Measurements from ENCODE around the gene CIAO3.
A peak's percentile ranks its signal among the peaks of the same experiment; 100 is the strongest.
"Not testable (repeated sequence)": the region's sequence is repeated elsewhere in the genome, so short reads cannot be mapped to it uniquely, and the experiment has no call there.

CIAO3 gene

DNA sequence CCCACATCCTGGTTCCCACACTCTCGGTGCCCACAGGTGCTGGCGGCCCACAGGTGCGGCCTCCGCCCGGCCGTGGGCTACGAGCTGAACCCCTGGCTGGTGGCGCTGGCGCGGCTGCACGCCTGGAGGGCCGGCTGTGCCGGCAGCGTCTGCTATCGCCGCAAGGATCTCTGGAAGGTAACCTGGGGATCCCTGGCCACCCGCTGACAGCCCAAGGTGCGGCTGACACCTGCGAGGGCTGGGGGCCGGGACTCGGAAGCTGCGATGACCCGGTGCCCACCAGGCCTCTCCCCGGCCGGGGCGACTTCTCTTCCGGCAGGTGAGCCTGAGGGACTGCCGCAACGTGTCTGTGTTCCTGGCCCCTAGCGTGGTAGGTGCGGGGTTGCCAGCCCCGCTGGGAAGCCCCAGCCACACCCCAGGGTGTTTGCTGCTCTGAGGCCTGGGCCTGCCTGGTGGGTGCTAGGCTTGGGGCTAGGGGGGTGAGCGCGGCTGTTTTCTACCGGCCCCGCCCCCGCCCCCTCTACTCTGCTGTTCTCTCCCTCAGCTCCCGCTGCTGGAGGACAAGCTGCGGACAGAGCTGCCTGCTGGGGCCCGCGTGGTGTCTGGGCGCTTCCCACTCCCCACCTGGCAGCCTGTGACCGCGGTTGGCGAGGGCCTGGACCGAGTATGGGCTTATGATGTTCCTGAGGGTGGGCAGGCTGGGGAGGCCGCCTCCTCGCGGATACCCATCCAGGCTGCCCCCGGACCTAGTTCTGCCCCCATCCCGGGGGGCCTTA is 18.8 kb downstream of the CIAO3 start:
- peak; percentile 35 for DNase-seq

- peak; percentile 74 for DNase-seq
Observed at GRCh38 chr16:720990-721764, 19.6 kb downstream of the CIAO3 start, which contains the start of gene ANTKMT. Gene ANTKMT (plus strand): TSS chr16:721146. CDS start chr16:721275, 129 bp downstream.

GRCh38 chr16:720447-720989 is 20.3 kb downstream of the CIAO3 start:
- DNase-seq, result no peak

- no peak for DNase-seq
Observed at GRCh38 chr16:719815-720446, 20.9 kb downstream of the CIAO3 start.

DNA sequence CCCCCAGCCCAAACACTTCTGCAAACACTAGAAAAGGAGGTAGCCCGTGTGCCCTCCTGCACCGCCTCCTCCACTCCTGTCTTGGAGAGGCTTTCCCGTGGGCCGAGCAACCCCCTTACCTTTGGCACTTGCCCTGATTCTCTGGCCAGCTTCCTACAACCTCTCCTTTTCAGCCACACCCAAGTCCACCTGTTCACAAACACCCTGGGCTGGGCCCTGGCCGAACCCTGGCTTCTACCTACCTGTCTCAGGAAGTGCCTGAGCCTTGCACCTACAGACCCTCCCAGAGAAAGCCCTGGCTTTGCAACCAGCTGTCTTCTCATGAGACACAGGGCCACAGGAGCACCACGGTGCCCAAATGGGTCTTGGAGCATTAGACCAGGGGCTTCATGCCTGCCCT is 21.9 kb downstream of the CIAO3 start:
- no peak for DNase-seq

GRCh38 chr16:718389-718788 is 22.4 kb downstream of the CIAO3 start:
- DNase-seq, result no peak

DNA sequence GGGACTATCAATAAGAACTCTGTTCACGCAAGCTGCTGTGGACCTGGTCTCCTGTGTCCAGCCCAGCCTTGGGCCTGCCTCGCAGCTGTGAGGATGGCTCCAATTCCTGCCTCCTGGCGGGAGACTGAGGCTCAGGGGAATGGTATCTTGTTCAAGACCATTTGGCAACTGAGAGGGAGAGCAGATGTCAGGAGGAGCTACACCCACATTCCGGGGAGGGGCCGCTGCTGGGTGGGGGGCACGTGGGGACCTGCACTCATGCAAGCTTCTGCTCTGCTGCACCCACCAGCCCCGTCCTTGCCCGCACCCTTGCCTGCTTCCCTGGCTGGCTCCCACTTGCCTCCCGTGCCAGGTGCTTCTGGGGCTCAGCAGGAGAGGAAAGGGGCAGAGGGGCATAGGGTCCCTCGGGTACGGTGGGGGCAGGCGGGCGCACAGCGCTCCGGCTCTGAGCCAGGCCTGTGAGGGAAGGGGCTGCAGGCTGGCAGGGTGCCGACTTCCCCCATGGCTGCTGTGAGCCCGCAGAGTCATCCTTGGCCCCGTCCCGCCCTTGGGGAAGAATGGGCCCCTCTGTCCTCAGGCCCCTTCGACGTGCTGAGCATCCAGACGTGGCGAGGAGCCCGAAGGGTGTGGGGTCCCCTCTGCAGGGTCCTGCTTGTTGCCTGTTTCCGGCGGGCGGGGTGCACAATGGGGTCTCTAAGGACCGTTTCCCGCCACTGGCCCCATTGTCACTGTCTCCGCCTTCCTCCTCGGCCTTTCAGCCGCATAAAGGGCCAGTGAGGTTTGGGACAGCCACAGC is 23.1 kb downstream of the CIAO3 start:
- no peak for DNase-seq

DNA sequence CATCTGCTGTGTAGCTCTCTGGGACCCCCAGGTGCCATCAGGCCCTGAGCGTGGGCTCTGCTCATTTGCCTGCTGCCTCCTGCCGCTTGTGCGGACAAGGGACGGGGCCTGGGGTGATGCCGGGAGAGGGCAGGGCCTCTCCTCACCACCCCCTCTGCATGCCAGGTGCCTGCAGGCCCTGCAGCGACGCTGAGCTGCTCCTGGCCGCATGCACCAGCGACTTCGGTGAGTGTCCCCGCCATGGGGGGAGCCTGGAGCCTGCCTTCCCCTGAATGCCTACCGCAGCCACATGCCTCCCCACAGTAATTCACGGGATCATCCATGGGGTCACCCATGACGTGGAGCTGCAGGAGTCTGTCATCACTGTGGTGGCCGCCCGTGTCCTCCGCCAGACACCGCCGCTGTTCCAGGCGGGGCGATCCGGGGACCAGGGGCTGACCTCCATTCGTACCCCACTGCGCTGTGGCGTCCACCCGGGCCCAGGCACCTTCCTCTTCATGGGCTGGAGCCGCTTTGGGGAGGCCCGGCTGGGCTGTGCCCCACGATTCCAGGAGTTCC is 23.9 kb downstream of the CIAO3 start:
- DNase-seq, result no peak

GRCh38 chr16:716200-716568 is 24.6 kb downstream of the CIAO3 start:
- DNase-seq, result no peak

DNA sequence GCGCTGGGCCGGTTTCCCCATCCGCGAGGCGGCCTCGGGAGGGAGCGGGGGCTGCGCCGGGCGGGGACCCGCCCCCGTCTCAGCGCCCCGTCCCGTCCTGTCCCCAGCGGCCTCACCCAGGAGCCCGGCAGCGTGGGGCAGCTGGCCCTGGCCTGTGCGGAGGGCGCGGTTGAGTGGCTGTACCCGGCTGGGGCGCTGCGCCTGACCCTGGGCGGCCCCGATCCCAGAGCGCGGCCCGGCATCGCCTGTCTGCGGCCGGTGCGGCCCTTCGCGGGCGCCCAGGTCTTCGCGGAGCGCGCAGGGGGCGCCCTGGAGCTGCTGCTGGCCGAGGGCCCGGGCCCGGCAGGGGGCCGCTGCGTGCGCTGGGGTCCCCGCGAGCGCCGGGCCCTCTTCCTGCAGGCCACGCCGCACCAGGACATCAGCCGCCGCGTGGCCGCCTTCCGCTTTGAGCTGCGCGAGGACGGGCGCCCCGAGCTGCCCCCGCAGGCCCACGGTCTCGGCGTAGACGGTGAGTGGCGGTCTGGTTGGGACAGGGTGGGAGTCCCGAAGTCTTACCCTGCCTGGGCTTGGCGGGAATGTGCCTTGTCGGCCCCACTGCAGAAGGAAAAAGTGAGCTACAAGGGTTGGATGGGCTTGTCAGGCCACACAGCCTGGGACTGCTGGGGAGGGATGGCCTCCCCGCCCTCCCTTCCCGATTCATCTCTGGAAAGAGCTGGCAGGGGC is 25.2 kb downstream of the CIAO3 start:
- DNase-seq, result no peak

GRCh38 chr16:714558-715476 is 26.0 kb downstream of the CIAO3 start, which contains the start of gene METRN:
Gene METRN (plus strand): TSS chr16:715118. CDS start chr16:715290, 172 bp downstream.
- DNase-seq, result peak; percentile 90

GRCh38 chr16:714079-714478 is 26.7 kb downstream of the CIAO3 start:
- no peak for DNase-seq

- DNase-seq, result not testable (repeated sequence)
Observed at GRCh38 chr16:712740-713250, 28.0 kb downstream of the CIAO3 start.

DNA sequence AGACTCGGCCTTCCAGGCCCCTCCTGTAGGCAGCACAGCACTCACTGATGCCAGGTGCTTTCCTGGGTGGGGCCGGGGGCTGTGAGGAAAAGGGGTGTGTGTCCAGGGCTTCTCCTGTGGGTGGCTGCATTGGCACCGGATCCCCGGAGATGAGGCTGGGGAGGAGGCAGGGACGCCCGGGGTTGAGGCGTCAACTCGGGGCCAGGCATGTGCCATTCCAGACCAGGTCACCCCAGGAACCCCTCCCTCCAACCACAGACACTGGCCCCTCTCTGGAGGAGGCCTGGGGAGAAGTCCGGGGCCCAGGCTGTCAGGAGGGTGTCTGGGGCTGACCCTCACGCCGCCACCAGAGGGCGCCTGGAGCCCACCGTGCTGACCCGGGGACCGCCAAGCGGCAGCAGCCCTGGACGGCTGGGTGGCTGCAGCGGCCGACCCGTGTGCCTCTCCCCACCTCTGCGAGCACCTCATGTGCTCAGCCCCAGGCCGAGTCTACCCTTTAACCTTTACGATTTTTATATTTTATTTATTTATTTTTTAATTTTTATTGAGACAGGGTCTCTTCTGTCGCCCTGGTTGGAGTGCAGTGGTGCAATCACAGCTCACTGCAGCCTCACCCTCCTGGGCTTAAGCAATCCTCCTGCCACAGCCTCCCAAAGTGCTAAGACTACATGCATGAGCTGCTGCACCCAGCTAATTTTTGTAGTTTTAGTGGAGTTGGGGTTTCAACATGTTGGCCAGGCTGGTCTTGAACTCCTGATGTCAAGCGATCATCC is 29.1 kb downstream of the CIAO3 start:
- DNase-seq, result peak; percentile 83

DNA sequence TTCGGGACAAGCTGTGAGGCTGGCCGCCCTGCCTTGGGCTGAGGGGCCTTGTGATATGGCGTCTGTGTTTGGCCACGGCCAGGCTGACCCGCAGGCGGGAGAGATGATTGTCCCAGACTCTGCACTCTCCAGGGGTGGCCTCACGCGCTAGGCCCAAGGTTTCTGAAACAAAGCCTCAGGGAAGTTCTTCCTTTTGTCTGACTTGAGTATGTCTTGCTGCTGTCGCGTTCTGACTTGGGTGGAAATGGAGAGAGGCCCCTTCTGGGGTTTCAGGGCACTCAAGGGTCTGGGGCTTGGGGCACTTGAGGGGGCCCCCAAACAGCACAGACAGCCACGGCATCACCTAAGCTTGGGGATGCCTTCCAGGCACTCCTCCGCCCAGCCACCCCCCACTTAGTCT is 29.7 kb downstream of the CIAO3 start:
- DNase-seq, result no peak

- no peak for DNase-seq
Observed at GRCh38 chr16:710500-711075, 30.2 kb downstream of the CIAO3 start.

DNA sequence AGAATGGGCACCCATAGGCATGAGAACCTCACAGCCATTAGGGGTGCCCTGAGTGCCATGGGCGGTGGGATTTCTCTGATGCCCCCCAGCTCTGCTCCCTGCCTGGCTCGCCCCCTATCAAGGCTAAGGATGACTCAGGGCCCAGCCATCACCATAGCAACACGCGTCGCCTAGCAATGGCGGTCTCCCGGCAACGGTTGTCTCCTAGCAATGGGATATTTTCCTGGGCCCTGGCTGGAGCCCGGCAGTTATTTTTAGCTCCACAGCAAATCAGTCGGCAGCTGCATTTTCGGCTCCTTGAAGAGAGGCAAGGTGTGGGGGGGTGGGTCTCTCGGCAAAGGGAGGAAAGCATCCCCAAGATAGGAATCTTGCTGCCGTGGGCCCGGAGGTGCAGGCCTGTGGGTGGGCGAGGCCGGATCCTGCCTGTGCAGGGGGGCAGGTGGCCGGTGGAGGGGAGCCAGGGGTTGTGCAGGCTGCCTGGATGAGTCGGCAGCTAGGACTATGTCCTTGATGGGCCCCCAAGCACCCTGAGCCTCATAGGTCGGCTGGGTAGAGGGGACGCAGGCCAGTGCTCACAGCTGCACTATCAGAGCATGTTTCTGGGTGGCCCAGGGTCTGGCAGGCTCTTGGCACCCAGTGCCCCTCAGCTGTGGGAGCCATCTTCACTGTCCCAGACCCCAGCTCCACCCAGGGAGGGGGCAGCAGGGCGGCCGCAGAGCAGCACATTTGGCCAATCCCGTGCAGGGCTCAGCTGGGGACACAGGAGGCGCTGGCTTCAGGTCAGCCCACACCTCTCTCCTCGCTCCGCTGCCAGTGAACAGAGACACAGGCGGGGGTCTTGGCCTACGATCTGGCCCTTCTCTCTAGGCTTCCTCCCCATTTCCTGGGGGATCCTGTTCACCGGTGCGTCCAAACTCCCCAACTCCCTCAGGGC is 31.0 kb downstream of the CIAO3 start:
- DNase-seq, result no peak

- no peak for DNase-seq
Observed at GRCh38 chr16:708959-709358, 31.8 kb downstream of the CIAO3 start.
